Mesothelial cell of epicardium (in vitro differentiated cells): ENCODE measurements around the gene CD274. TPM values are rescaled to one million over a fixed set of nuclear protein-coding genes. Genes with fewer than 3 reads are reported as not detected.
A peak's percentile ranks its signal among the peaks of the same experiment; 100 is the strongest.

ENCODE experiments used
- DNase-seq, 2 experiments: peaks; one replicate each; pipeline ENCODE4 v3.0.0; 2021; ENCODE audit warnings: low spot score in 2 of 2; ENCODE audit not compliant: unreplicated experiment in 2 of 2
- H3K27ac Mint-ChIP-seq: 2 replicates; pipeline ENCODE4 v1.8.0; 2021; ENCODE audit warnings: mixed read lengths
- H3K27me3 Mint-ChIP-seq: 2 replicates; pipeline ENCODE4 v1.8.0; 2021; ENCODE audit warnings: low read depth, mixed read lengths
- H3K36me3 Mint-ChIP-seq: 2 replicates; pipeline ENCODE4 v1.8.0; 2021; ENCODE audit warnings: mixed read lengths
- H3K4me1 Mint-ChIP-seq: 2 replicates; pipeline ENCODE4 v1.8.0; 2021; ENCODE audit warnings: mixed read lengths
- H3K4me3 Mint-ChIP-seq: 2 replicates; pipeline ENCODE4 v1.8.0; 2021; ENCODE audit warnings: mild to moderate bottlenecking, moderate library complexity, mixed read lengths
- H3K9me3 Mint-ChIP-seq: 2 replicates; pipeline ENCODE4 v1.8.0; 2021; ENCODE audit warnings: mixed read lengths
- CTCF ChIP-seq: fragments of 200-600 bp; sonication (generic); IDR thresholded peaks from one replicate; pipeline ENCODE4 v1.5.0; 2021; ENCODE audit warnings: antibody characterized with exemption; ENCODE audit not compliant: unreplicated experiment
- total RNA-seq: library from RNA; stranded (reverse); gene quantifications from 3 replicates; pipeline ENCODE4 v1.2.1, GENCODE V29; 2021

The CD274 gene
- total RNA-seq, 1 donor from 2014 or later, result 0.29 TPM

- Mint-ChIP-seq H3K27ac (no peak overlapping the region), H3K9me3 (peaks cover 4% of the 10 kb centered on the region), H3K4me3 (peak overlapping the region; percentile 91), H3K4me1 (peaks cover 19% of the 10 kb centered on the region), H3K36me3 (peaks cover 34% of the 10 kb centered on the region), H3K27me3 (no peaks in the 10 kb centered on the region)
- DNase-seq, result no peak
- TF ChIP-seq CTCF, result no peak
These were observed 14.4 kb upstream of the CD274 start for GRCh38 chr9:5435912-5436311.

- H3K27me3 Mint-ChIP-seq, result no peaks in the 10 kb centered on the region
- peaks cover 32% of the 10 kb centered on the region for H3K36me3 Mint-ChIP-seq
- H3K9me3 Mint-ChIP-seq, result peaks cover 4% of the 10 kb centered on the region
- no peak for DNase-seq
- H3K4me3 Mint-ChIP-seq, result peak overlapping the region; percentile 91
- peak overlapping the region; percentile 98 for H3K27ac Mint-ChIP-seq
- TF ChIP-seq CTCF, result no peak
- peaks cover 19% of the 10 kb centered on the region for H3K4me1 Mint-ChIP-seq
These were observed 13.9 kb upstream of the CD274 start for GRCh38 chr9:5436441-5436840.

GRCh38 chr9:5437254-5438216 is 12.8 kb upstream of the CD274 start, which contains the start of gene PLGRKT:
PLGRKT (minus strand) TSS chr9:5437925; CDS start chr9:5431977, 5,948 bp downstream.
- peaks cover 19% of the 10 kb centered on the region for H3K4me1 Mint-ChIP-seq
- no peak for TF ChIP-seq CTCF
- peaks cover 4% of the 10 kb centered on the region for H3K9me3 Mint-ChIP-seq
- peak within 1 kb of the TSS; percentile 98 for H3K27ac Mint-ChIP-seq
- no peaks in the 10 kb centered on the region for H3K27me3 Mint-ChIP-seq
- H3K36me3 Mint-ChIP-seq, result peaks cover 22% of the 10 kb centered on the region
- H3K4me3 Mint-ChIP-seq, result peak within 1 kb of the TSS; percentile 91
- peak; percentile 60 to 84 for DNase-seq

GRCh38 chr9:5438301-5439162 is 11.8 kb upstream of the CD274 start:
- H3K36me3 Mint-ChIP-seq, result peaks cover 14% of the 10 kb centered on the region

More at GRCh38 chr9:5438301-5439162, 11.8 kb upstream of the CD274 start:
- H3K27ac Mint-ChIP-seq, result peak overlapping the region; percentile 98
- H3K9me3 Mint-ChIP-seq, result peaks cover 4% of the 10 kb centered on the region
- DNase-seq, result no peak
- H3K4me1 Mint-ChIP-seq, result peaks cover 19% of the 10 kb centered on the region
- no peak for TF ChIP-seq CTCF
- peak overlapping the region; percentile 91 for H3K4me3 Mint-ChIP-seq
- H3K27me3 Mint-ChIP-seq, result no peaks in the 10 kb centered on the region
